Thoracic aorta (tissue), 2 donors: ENCODE data around the gene DIPK2B. TPM values are rescaled to one million over a fixed set of nuclear protein-coding genes. Genes with fewer than 3 reads are reported as not detected.

Experiments
- ATAC-seq: fragments of 150-250 bp; one replicate; pipeline ENCODE4 v1.8.0; 2017; ENCODE audit warnings: low read depth; ENCODE audit not compliant: insufficient number of reproducible peaks, low FRiP score
- DNase-seq: peaks from one replicate; pipeline ENCODE4 v3.0.0-alpha.2; 2020; ENCODE audit warnings: low spot score
- H3K27ac ChIP-seq, 2 donors: fragments of 200-600 bp; sonication (generic); 1 replicate in 1 of 2; 2 replicates in 1 of 2; pipeline ENCODE4 v1.5.1; 2016; ENCODE audit warnings: mild to moderate bottlenecking in 2 of 2, moderate library complexity in 2 of 2
- H3K27me3 ChIP-seq: fragments of 200-600 bp; sonication (generic); replicated peaks from 2 replicates; pipeline ENCODE4 v1.6.0; 2016; ENCODE audit warnings: mild to moderate bottlenecking; ENCODE audit not compliant: insufficient read depth
- H3K36me3 ChIP-seq: fragments of 200-600 bp; sonication (generic); one replicate; pipeline ENCODE4 v1.5.1; 2016
- H3K4me1 ChIP-seq, 2 donors: fragments of 200-600 bp; sonication (generic); 1 replicate in 1 of 2; 2 replicates in 1 of 2; pipeline versions ENCODE4 v1.5.1 to v1.6.0; 2016; ENCODE audit warnings: low read depth in 2 of 2, mild to moderate bottlenecking in 1 of 2; ENCODE audit not compliant: control insufficient read depth in 1 of 2
- H3K4me3 ChIP-seq: fragments of 200-600 bp; sonication (generic); 2 replicates; pipeline ENCODE4 v1.5.1; 2016; ENCODE audit warnings: mild to moderate bottlenecking
- H3K9me3 ChIP-seq: fragments of 200-600 bp; sonication (generic); 2 replicates; pipeline ENCODE4 v1.5.1; 2016
- total RNA-seq, 2 donors: library from RNA; depleted of rRNA; stranded (reverse); fragments of >200 nt; gene quantifications; one replicate each; pipeline versions ENCODE4 v1.1.0 to v1.2.3, GENCODE V29; 2016
- TF ChIP-seq, protein P1 (sequence below): fragments of 200-600 bp; sonication (generic); IDR thresholded peaks from one replicate; pipeline ENCODE4 v1.5.1; 2019; ENCODE audit warnings: antibody characterized with exemption

Gene DIPK2B
- total RNA-seq, 2 donors from 2014 or later = 11.6 to 14.0 TPM

DNA sequence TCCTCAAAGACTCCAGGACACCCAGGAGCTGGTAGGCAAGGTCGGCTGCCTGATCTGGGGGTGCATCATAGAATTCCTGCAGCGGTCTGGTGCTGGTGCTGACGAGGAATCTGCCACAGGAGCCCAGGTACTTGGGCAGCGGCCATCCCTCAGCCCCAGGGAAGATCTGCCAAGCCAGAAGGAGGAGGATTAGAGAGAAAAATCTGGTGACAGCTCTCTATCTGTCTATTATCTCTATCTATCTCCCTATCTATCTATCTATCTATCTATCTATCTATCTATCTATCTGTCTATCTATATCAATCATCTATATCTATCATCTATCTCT lies 46.7 kb downstream of the DIPK2B start:
- DNase-seq (no peak), ATAC-seq (no peak)
- no peaks in the 10 kb centered on the region for H3K27me3 ChIP-seq
- no peak overlapping the region for H3K4me3 ChIP-seq
- no peak overlapping the region for H3K27ac ChIP-seq
- TF ChIP-seq, protein P1, sequence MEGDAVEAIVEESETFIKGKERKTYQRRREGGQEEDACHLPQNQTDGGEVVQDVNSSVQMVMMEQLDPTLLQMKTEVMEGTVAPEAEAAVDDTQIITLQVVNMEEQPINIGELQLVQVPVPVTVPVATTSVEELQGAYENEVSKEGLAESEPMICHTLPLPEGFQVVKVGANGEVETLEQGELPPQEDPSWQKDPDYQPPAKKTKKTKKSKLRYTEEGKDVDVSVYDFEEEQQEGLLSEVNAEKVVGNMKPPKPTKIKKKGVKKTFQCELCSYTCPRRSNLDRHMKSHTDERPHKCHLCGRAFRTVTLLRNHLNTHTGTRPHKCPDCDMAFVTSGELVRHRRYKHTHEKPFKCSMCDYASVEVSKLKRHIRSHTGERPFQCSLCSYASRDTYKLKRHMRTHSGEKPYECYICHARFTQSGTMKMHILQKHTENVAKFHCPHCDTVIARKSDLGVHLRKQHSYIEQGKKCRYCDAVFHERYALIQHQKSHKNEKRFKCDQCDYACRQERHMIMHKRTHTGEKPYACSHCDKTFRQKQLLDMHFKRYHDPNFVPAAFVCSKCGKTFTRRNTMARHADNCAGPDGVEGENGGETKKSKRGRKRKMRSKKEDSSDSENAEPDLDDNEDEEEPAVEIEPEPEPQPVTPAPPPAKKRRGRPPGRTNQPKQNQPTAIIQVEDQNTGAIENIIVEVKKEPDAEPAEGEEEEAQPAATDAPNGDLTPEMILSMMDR = no peak
- H3K9me3 ChIP-seq = no peaks in the 10 kb centered on the region
- no peaks in the 10 kb centered on the region for H3K36me3 ChIP-seq
- no peaks in the 10 kb centered on the region for H3K4me1 ChIP-seq
